ENCODE measurements around the gene TMEM8B. TPM values are rescaled to one million over a fixed set of nuclear protein-coding genes. Genes with fewer than 3 reads are reported as not detected.

The TMEM8B gene
- total RNA-seq, 2 experiments from 2014 or later, result 5.9 to 6.0 TPM

DNA sequence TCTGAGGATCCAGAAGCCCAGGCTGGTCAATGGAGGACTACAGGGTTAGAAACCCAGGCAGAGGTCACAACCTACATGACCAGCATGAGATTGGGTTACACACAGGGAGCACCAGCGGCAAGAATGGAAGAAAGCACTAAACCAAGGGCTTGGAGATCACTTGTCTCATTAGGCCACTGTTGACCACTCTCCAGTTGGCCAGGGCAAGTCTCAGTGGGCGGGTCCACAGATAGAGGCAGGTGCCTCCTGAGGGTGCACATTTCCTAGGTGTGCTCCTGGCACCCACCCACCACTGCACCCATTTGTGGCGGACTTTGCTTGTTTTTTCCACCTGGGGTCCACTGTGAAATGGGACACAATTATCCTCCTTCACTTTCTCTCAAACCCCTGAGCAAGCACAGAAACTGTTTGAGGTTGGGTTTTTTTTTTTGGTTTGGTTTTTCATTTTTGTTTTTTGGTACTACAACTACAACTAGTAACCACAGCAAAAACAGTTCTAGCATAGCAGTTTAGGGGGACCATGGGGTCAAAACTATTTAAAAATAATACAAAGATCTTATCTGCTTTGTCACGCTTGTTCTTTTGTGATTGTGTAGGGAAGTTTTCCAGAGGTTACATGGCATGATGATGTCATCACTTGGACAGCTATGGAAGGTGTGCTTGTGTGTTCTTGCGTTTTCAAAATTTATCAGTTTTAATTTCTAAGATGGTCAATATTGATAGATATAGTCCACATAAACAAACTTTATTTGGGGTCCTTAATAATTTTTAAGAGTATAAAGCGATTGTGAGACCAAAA is 31.5 kb upstream of the TMEM8B start:
- CTCF ChIA-PET, result interaction anchor here (1.7 to 1.8 kb wide), 3 partner anchors 28 to 85 kb away, joined by 4 to 14 read pairs (median 4); no protein-coding TSS in a partner anchor
- POLR2A ChIA-PET, result no interaction called here
- H3K4me1 Mint-ChIP-seq (ENCODE audit: low read depth), result peaks cover 26% of the 10 kb centered on the region
- intact Hi-C loops (cut with micrococcal nuclease), result loop anchor here (1.0 kb wide), 1 partner anchor 18 kb away; the partner anchor contains the start of gene HINT2
- no peak overlapping the region for H3K27ac Mint-ChIP-seq
- no peak for DNase-seq
- H3K27me3 Mint-ChIP-seq, result no peaks in the 10 kb centered on the region
- no peaks in the 10 kb centered on the region for H3K9me3 Mint-ChIP-seq
- no peak overlapping the region for H3K4me3 Mint-ChIP-seq
- peaks cover 15% of the 10 kb centered on the region for H3K36me3 Mint-ChIP-seq

DNA sequence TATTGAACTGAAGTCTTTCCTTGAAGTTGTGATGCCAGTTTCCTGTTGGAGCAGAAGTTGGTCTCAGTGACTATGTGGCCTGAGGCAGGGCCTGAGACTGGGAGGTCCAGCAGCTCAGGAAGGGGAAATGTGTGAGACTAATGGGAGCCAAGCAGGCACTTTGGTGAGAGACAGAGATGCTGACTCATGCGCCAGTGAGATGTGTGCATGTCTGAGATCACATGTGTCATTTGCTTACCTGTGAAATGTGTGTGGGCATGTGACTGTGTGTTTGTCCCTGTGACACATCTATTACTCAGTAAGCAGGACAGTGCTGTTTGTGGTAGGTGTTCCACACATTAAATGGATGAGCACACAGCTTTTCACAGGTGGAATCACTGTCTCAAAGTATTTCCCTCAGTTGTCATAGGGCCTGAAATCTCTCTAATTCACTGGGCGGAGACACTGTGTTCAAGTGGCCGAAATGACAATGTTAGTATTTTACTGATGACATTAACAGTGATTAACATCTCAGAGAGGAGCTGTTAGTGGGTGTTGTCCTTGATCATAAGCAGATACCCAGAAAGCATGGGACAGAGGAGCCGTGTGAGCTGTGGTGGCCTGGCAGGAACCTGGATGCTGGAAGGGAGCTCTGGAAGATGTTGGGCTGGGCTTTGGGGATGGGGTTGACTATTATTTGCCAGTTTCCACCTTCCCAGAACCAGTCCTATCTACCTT is 30.2 kb upstream of the TMEM8B start:
- Mint-ChIP-seq H3K4me1 (ENCODE audit: low read depth) (peaks cover 26% of the 10 kb centered on the region), H3K27ac (peak overlapping the region; percentile 64), H3K4me3 (no peak overlapping the region), H3K9me3 (no peaks in the 10 kb centered on the region), H3K27me3 (no peaks in the 10 kb centered on the region), H3K36me3 (peaks cover 18% of the 10 kb centered on the region)
- peak; percentile 69 for DNase-seq
- intact Hi-C loops (cut with micrococcal nuclease), result loop anchor here (1.0 kb wide), 1 partner anchor 16 kb away; the partner anchor contains the start of gene HINT2
- CTCF ChIA-PET, result interaction anchor here (0.6 to 1.8 kb wide), 6 partner anchors 8 to 83 kb away, joined by 3 to 14 read pairs (median 4); partner anchors contain the start of gene SPAG8
- POLR2A ChIA-PET, result interaction anchor here (0.8 kb wide), 1 partner anchor 13 kb away, joined by 3 read pairs; no protein-coding TSS in a partner anchor

DNA sequence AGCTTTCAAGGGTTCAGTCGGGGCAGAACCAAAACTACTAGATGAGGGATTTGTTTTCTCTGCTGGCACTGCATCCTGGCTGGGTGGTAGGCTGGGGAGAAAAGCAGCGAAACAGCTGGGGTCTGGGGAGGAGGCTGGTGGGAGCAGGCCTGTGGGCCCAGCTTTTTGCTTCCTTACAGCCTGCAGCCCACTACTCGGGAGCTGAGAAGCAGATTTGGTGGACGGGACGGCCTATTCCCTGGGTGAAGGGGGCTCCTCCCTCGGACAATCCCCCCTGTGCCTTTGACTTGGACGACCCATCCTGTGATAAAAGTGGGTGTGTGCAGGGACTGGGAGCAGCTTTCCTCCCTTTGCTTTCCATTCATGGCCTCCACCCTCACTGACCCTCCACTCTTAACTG is 28.5 kb upstream of the TMEM8B start:
- H3K27ac Mint-ChIP-seq, result no peak overlapping the region
- ChIA-PET POLR2A (no interaction called here), CTCF (interaction anchor here (0.8 to 1.1 kb wide), 2 partner anchors 12 to 81 kb away, joined by 3 read pairs; no protein-coding TSS in a partner anchor)

DNA sequence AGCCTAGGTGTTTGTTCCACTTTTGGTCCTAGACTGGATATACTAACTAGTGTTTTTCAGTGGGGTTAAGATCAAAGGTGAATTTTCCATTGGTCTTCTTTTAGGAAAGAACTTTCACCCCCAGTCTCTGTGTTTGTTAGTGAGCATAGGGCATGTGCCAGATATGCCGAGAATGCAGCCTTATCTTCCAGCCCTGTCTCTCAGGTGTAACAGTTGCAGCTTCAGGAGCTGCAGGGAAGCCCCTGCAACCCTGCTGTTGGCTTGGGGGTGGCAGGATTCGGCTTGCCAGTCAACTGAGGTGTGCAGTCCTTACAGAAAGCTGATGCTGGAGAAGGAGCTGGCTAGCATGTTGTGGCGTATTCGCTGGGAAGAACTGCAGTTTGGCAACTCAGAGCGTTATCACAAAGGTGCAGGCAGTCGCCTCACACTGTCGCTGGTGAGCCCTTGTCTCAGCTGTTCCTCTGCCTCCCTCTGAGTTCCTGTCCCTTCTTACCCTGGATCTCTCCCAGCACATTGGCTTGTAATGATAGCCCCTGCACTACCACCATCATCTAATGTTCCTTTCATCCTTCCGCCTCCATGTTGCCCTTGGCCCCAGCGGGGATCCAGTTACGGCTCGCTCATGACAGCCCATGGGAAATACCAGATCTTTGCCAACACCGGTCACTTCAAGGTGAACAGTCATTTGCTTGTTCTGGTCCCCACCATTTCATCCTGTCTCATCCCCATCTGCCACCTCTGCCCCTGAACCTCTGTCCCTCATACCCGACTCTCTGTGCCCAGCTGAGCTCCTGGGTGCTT is 27.5 kb upstream of the TMEM8B start:
- ChIA-PET CTCF (interaction anchor here (1.1 kb wide), 1 partner anchor 80 kb away, joined by 3 read pairs; no protein-coding TSS in a partner anchor), POLR2A (no interaction called here)
- H3K27ac Mint-ChIP-seq, result no peak overlapping the region
- no peak overlapping the region for H3K4me3 Mint-ChIP-seq
- no peaks in the 10 kb centered on the region for H3K9me3 Mint-ChIP-seq
- H3K4me1 Mint-ChIP-seq (ENCODE audit: low read depth), result peaks cover 21% of the 10 kb centered on the region
- peaks cover 18% of the 10 kb centered on the region for H3K36me3 Mint-ChIP-seq
- intact Hi-C loops (cut with micrococcal nuclease), result no loop called here
- no peak for DNase-seq
- no peaks in the 10 kb centered on the region for H3K27me3 Mint-ChIP-seq

More for the DNA sequence above, 28.5 kb upstream of the TMEM8B start:
- peaks cover 18% of the 10 kb centered on the region for H3K36me3 Mint-ChIP-seq
- H3K9me3 Mint-ChIP-seq, result no peaks in the 10 kb centered on the region
- intact Hi-C loops (cut with micrococcal nuclease), result no loop called here
- no peaks in the 10 kb centered on the region for H3K27me3 Mint-ChIP-seq
- no peak overlapping the region for H3K4me3 Mint-ChIP-seq
- no peak for DNase-seq
- H3K4me1 Mint-ChIP-seq (ENCODE audit: low read depth), result peaks cover 21% of the 10 kb centered on the region

DNA sequence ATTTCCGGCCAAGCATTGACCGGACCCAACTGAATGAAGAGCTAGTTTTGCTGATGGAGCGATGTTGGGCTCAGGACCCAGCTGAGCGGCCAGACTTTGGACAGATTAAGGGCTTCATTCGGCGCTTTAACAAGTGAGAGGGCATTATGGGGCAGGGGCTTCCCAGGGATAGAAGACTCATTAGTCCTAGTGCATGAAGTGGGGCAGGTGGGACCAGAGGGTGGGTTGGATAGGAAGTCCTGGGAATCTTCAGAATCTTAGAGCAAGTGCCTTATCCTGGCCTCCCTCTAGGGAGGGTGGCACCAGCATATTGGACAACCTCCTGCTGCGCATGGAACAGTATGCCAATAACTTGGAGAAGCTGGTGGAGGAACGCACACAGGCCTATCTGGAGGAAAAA is 22.9 kb upstream of the TMEM8B start:
- H3K4me1 Mint-ChIP-seq (ENCODE audit: low read depth), result peaks cover under 1% of the 10 kb centered on the region
- no peak for DNase-seq
- H3K36me3 Mint-ChIP-seq, result peaks cover 11% of the 10 kb centered on the region
- H3K4me3 Mint-ChIP-seq, result no peak overlapping the region
- no peaks in the 10 kb centered on the region for H3K27me3 Mint-ChIP-seq
- H3K9me3 Mint-ChIP-seq, result no peaks in the 10 kb centered on the region
- CTCF ChIA-PET, result interaction anchor here (1.4 to 1.5 kb wide), 2 partner anchors 20 to 50 kb away, joined by 3 read pairs; no protein-coding TSS in a partner anchor
- intact Hi-C loops (cut with micrococcal nuclease), result no loop called here
- POLR2A ChIA-PET, result no interaction called here
- H3K27ac Mint-ChIP-seq, result no peak overlapping the region

DNA sequence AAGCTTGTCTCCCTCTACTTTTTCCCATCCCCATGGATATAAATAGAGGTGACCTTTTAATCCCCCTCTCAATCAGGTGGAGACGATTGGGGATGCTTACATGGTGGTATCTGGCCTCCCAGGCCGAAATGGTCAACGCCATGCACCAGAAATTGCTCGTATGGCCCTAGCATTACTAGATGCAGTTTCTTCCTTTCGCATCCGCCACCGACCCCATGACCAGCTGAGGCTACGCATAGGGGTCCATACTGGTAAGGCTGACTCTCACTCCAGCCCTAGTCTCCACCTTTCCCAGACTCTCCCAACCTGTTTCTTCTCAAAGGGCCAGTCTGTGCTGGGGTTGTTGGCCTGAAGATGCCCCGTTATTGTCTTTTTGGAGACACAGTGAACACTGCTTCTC is 20.6 kb upstream of the TMEM8B start:
- Mint-ChIP-seq H3K36me3 (peaks cover under 1% of the 10 kb centered on the region), H3K4me3 (no peak overlapping the region), H3K27me3 (no peaks in the 10 kb centered on the region), H3K27ac (no peak overlapping the region), H3K9me3 (no peaks in the 10 kb centered on the region), H3K4me1 (ENCODE audit: low read depth) (peaks cover 21% of the 10 kb centered on the region)
- DNase-seq, result no peak
- intact Hi-C loops (cut with micrococcal nuclease), result no loop called here
- ChIA-PET POLR2A (no interaction called here), CTCF (interaction anchor here (1.7 kb wide), 1 partner anchor 18 kb away, joined by 6 read pairs; no protein-coding TSS in a partner anchor)

DNA sequence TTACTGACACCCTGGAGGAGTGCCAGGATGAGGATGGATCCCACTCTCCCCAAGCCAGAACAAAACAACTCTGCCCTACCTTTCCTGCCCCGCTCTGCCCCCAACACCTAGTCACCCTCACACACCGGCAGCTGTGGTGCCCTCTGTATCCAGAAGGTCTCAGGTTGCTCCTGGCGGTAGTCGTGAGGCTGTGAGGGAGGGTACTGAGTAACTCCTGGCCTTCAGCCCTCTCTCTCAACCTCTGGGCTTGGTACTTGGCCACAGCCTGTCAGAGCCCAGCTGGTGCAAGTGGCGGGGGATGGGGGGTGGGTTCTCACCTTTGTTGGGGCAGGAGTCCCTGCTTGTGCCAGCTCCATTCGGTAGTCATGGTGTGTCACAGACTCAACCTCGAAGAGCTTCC is 18.9 kb upstream of the TMEM8B start:
- Mint-ChIP-seq H3K4me1 (ENCODE audit: low read depth) (peaks cover 29% of the 10 kb centered on the region), H3K27me3 (no peaks in the 10 kb centered on the region), H3K9me3 (no peaks in the 10 kb centered on the region), H3K36me3 (peaks cover 4% of the 10 kb centered on the region), H3K4me3 (no peak overlapping the region), H3K27ac (no peak overlapping the region)
- ChIA-PET POLR2A (no interaction called here), CTCF (no interaction called here)
- no peak for DNase-seq
- intact Hi-C loops (cut with micrococcal nuclease), result no loop called here

GRCh38 chr9:35811381-35812024 is 17.5 kb upstream of the TMEM8B start:
- POLR2A ChIA-PET, result interaction anchor here (1.0 kb wide), 1 partner anchor 13 kb away, joined by 3 read pairs; no protein-coding TSS in a partner anchor
- H3K27ac Mint-ChIP-seq, result peak overlapping the region; percentile 93

GRCh38 chr9:35812025-35812602 is 16.9 kb upstream of the TMEM8B start, which contains the start of gene SPAG8:
TSS of gene SPAG8 (minus strand) at chr9:35812262. CDS start at chr9:35812147, 115 bp downstream.
- peak; percentile 97 for DNase-seq
- POLR2A ChIA-PET, result interaction anchor here (1.0 to 1.2 kb wide), 2 partner anchors 13 to 81 kb away, joined by 3 read pairs; partner anchors contain the start of gene TLN1
- CTCF ChIA-PET, result interaction anchor here (0.7 to 4.6 kb wide), 12 partner anchors 11 to 201 kb away, joined by 3 to 35 read pairs (median 5); partner anchors contain the start of genes CCDC107 and RMRP

More at GRCh38 chr9:35811381-35812024, 17.5 kb upstream of the TMEM8B start:
- Mint-ChIP-seq H3K4me3 (peak overlapping the region; percentile 77), H3K9me3 (no peaks in the 10 kb centered on the region), H3K4me1 (ENCODE audit: low read depth) (peaks cover 33% of the 10 kb centered on the region), H3K36me3 (peaks cover 4% of the 10 kb centered on the region), H3K27me3 (no peaks in the 10 kb centered on the region)
- CTCF ChIA-PET, result interaction anchor here (0.7 to 4.6 kb wide), 9 partner anchors 13 to 200 kb away, joined by 3 to 35 read pairs (median 7); partner anchors contain the start of genes CCDC107 and RMRP
- intact Hi-C loops (cut with micrococcal nuclease), result no loop called here
- peak; percentile 15 for DNase-seq

DNA sequence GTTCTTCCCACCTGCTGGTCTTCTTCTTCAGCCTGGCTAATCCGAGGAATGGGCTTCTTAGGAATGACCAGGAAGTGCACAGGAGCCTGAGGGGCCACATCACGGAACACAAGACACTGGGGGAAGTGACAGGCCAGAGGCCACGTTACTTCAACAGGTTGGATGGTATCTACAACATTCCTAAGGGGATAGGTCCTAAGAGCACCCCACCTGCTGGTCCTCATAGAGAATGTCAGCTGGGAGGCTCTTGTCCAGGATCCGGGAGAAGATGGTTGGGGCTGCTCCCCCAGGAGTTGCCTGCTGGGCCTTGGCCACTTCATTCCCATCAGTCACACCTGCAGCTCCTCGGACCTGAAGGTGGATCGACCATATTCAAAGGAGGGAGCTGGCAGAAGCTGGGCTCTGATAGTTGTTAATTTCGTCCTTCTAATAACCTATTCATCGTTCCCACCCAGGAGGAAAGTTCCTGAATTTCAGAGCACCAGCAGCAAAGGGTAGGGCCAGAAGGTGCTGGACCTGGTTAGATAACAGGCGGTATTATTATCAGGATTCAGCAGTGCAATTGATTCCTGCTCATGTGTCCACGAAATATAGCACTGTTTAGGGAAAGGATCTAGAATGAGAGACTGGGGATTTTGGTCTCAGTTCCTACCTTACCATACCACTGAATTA is 15.5 kb upstream of the TMEM8B start:
- POLR2A ChIA-PET, result interaction anchor here (1.2 to 2.0 kb wide), 4 partner anchors 15 to 84 kb away, joined by 3 to 7 read pairs (median 4); partner anchors contain the start of genes CREB3, FAM221B, TLN1 and TMEM8B
- intact Hi-C loops (cut with micrococcal nuclease), result loop anchor here (2.0 kb wide), 2 partner anchors 35 to 155 kb away; partner anchors contain the start of genes CCDC107 and RMRP
- peak overlapping the region; percentile 59 for H3K27ac Mint-ChIP-seq
- H3K27me3 Mint-ChIP-seq, result no peaks in the 10 kb centered on the region
- H3K4me3 Mint-ChIP-seq, result peak overlapping the region; percentile 96
- H3K36me3 Mint-ChIP-seq, result peaks cover 4% of the 10 kb centered on the region
- no peaks in the 10 kb centered on the region for H3K9me3 Mint-ChIP-seq
- CTCF ChIA-PET, result interaction anchor here (0.6 to 4.6 kb wide), 15 partner anchors 12 to 202 kb away, joined by 3 to 35 read pairs (median 4); partner anchors contain the start of gene FAM221B
- DNase-seq, result no peak
- peaks cover 33% of the 10 kb centered on the region for H3K4me1 Mint-ChIP-seq (ENCODE audit: low read depth)

More at GRCh38 chr9:35812025-35812602, 16.9 kb upstream of the TMEM8B start, which contains the start of gene SPAG8:
- intact Hi-C loops (cut with micrococcal nuclease), result no loop called here
- H3K36me3 Mint-ChIP-seq, result peaks cover 4% of the 10 kb centered on the region
- no peaks in the 10 kb centered on the region for H3K9me3 Mint-ChIP-seq
- H3K4me3 Mint-ChIP-seq, result peak within 1 kb of the TSS; percentile 77
- peak within 1 kb of the TSS; percentile 93 for H3K27ac Mint-ChIP-seq
- H3K27me3 Mint-ChIP-seq, result no peaks in the 10 kb centered on the region
- H3K4me1 Mint-ChIP-seq (ENCODE audit: low read depth), result peaks cover 33% of the 10 kb centered on the region

Measured in activated CD4-positive, alpha-beta memory T cell treated with anti-CD3 and anti-CD28 coated beads for 36 hours (primary cell).